DND-41 (cell line): ENCODE data around the gene BMPER.

Experiments
- EZH2 ChIP-seq: IDR thresholded peaks from 3 replicates; pipeline ENCODE4 v1.6.1; 2012; ENCODE audit warnings: borderline replicate concordance, low read depth, mild to moderate bottlenecking, moderate library complexity, low read length, inconsistent platforms; ENCODE audit not compliant: severe bottlenecking
- TF ChIP-seq, protein P1 (sequence below): IDR thresholded peaks from 2 replicates; pipeline ENCODE4 v1.5.1; 2012; ENCODE audit warnings: borderline replicate concordance, low read length, moderate library complexity, mild to moderate bottlenecking; ENCODE audit not compliant: poor library complexity, severe bottlenecking; ENCODE audit errors: extremely low read depth

DNA sequence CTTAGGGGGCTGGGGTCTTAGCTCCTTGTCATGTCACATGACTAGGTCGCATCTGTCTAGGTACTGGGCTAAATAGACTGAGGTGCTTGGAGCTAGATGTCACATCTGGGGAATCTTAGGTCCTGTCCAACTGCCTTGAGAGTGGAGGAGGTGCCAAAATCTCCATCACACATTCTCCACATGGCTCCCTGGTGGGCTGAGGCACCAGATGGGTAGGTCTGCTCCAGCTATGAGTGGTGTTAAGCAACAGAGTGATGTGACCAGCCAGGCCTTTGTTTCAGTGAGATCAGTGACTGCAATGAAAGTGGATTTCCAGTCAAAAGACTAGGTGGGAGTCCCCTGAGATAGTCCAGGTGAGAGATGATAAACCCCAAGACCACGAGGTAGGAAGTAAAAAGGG lies 251.8 kb downstream of the BMPER start:
- TF ChIP-seq, protein P1, sequence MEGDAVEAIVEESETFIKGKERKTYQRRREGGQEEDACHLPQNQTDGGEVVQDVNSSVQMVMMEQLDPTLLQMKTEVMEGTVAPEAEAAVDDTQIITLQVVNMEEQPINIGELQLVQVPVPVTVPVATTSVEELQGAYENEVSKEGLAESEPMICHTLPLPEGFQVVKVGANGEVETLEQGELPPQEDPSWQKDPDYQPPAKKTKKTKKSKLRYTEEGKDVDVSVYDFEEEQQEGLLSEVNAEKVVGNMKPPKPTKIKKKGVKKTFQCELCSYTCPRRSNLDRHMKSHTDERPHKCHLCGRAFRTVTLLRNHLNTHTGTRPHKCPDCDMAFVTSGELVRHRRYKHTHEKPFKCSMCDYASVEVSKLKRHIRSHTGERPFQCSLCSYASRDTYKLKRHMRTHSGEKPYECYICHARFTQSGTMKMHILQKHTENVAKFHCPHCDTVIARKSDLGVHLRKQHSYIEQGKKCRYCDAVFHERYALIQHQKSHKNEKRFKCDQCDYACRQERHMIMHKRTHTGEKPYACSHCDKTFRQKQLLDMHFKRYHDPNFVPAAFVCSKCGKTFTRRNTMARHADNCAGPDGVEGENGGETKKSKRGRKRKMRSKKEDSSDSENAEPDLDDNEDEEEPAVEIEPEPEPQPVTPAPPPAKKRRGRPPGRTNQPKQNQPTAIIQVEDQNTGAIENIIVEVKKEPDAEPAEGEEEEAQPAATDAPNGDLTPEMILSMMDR, result no peak
- no peak for TF ChIP-seq EZH2
